RWPE1 (cell line): ENCODE results near the gene STYX.

Experiments used
- CTCF ChIA-PET: fragments of 350-600 bp; sonication (Branson Sonifier 250); formaldehyde crosslinking; extraction: SDS; loops from one replicate; lab custom pipeline; 2021; lab: Yijun Ruan, JAX
- POLR2A ChIA-PET: fragments of 400-600 bp; formaldehyde crosslinking; extraction: SDS; loops from one replicate; lab custom pipeline; 2020; ENCODE audit warnings: antibody characterized with exemption; ENCODE audit not compliant: low non-redundant PET; lab: Yijun Ruan, JAX
- DNase-seq: peaks from one replicate; pipeline ENCODE4 v3.0.0; 2012; ENCODE audit warnings: low spot score
- H3K27ac ChIP-seq: fragments of 450-650 bp; 2 replicates; pipeline ENCODE4 v1.5.1; 2017
- TF ChIP-seq, protein P1 (sequence below): fragments of 450-650 bp; conservative IDR thresholded peaks from 2 replicates; pipeline ENCODE4 v1.5.1; 2017; ENCODE audit warnings: low read depth, mild to moderate bottlenecking

Gene STYX

DNA sequence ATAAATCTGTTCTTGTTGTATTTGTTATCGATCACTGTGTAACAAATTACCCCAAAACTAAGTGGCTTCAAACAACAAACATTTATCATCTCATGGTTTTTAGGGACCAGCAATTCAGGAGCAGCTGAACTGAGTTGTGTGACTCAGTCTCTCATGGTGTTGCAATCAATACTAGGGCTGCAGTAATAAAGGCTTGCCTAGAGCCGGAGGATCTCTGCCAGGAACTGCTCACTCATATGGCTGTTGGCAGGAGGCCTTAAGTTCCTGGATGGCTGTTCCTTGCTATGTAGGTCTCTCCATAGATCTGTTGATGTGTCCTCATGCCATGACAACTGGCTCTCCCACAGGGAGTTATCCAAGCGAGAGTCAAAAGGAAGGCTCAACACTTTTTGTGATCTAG, 26.7 kb upstream of the STYX start:
- TF ChIP-seq, protein P1, sequence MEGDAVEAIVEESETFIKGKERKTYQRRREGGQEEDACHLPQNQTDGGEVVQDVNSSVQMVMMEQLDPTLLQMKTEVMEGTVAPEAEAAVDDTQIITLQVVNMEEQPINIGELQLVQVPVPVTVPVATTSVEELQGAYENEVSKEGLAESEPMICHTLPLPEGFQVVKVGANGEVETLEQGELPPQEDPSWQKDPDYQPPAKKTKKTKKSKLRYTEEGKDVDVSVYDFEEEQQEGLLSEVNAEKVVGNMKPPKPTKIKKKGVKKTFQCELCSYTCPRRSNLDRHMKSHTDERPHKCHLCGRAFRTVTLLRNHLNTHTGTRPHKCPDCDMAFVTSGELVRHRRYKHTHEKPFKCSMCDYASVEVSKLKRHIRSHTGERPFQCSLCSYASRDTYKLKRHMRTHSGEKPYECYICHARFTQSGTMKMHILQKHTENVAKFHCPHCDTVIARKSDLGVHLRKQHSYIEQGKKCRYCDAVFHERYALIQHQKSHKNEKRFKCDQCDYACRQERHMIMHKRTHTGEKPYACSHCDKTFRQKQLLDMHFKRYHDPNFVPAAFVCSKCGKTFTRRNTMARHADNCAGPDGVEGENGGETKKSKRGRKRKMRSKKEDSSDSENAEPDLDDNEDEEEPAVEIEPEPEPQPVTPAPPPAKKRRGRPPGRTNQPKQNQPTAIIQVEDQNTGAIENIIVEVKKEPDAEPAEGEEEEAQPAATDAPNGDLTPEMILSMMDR: no peak
- ChIA-PET POLR2A (interaction anchor here (0.6 kb wide), 1 partner anchor 12 kb away, joined by 5 read pairs; no protein-coding TSS in a partner anchor), CTCF (no interaction called here)
- DNase-seq: peak; percentile 80
- peak overlapping the region; percentile 66 for H3K27ac ChIP-seq

DNA sequence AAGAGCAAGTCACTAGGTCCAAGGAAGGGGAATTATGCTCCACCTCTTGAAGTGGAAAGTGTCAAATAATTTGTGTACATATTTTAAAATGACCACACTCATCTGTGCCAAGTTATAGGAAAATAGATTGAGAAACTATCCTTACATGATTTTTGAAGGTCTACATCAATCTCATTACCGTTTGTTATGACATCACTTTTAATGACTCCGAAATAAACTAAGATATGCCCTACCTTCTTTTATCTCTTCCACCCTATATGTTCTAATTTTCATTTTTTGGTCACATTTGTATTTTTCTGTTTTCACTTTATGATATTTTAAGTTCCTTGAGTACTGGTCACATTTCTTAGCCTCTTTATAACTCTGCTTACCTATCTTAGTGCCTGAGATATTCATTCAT, 26.3 kb upstream of the STYX start:
- CTCF ChIA-PET: no interaction called here

DNA sequence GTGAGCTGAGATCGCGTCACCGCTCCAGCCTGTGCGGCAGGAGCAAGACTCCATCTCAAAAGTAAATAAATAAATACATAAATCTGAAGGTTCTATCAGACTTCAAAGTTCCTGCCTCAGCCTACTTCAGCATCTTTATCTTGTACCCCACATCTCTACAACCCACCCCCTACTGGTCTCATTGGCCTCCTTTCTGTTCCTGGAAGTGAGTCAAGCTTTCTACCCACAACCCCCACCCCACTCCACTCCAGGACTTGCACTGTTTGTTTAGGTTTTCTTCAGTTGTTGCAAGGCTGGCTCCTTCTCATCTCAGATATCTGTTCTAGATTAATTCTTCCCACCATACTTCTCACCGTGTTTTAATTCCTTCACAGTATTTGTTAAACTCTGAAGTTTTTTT, 23.7 kb upstream of the STYX start:
- H3K27ac ChIP-seq: peak overlapping the region; percentile 40
- DNase-seq: no peak
- ChIA-PET POLR2A (no interaction called here), CTCF (no interaction called here)
- TF ChIP-seq, protein P1: no peak

More for the DNA sequence above, 26.3 kb upstream of the STYX start:
- DNase-seq: no peak
- H3K27ac ChIP-seq: peak overlapping the region; percentile 66
- TF ChIP-seq, protein P1: no peak
- POLR2A ChIA-PET: no interaction called here

DNA sequence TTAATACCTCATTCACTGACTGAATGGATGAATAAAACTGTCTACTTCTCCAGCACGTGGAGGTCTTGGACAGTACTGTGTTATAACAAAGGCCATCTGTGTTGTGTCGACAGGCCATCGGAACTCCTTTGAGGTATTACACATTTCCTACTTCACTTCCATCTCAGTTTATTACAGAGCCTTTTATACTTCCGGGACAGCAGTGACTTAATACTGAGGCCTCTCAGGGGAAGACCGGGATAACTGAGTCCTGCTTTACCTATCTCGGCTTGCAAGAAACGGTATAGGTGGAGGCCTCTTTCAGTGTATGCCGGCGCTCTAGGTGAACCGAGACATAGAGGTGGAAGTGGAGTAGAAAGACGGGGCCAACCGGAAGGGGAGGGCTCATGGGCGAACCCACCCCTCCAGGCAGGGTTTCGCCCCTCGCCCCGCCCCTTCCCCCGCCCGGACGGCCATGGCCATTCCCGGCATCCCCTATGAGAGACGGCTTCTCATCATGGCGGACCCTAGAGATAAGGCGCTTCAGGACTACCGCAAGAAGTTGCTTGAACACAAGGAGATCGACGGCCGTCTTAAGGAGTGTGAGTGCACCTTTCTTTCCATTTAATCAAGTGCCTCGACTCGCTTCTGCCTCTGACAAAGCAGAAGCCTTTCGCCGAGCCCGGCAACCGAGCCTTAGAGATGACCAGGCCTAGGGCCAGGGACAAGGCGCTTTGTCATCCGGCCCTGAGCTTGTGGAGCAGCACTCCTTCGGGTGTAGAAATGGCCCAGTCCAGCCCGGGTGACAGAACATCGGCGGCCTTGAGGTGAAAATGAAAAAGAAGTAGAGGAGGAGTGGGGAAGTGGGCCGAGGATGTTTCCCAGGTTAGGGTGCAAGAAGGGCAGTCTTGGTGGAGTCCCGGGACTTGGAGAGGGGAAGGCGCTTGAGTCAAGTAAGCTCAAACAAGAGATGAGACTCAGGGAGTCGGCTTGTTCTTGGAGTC, 23.0 kb upstream of the STYX start, which contains the start of gene PSMC6:
Gene PSMC6 (plus strand): TSS at position 477 of the 983 bp plus-strand sequence. CDS start 20 bp downstream, at position 497.
- ChIA-PET CTCF (no interaction called here), POLR2A (interaction anchor here (0.6 to 0.9 kb wide), 2 partner anchors 12 to 467 kb away, joined by 3 read pairs; partner anchors contain the start of gene ERO1A)
- H3K27ac ChIP-seq: peak within 1 kb of the TSS; percentile 78

DNA sequence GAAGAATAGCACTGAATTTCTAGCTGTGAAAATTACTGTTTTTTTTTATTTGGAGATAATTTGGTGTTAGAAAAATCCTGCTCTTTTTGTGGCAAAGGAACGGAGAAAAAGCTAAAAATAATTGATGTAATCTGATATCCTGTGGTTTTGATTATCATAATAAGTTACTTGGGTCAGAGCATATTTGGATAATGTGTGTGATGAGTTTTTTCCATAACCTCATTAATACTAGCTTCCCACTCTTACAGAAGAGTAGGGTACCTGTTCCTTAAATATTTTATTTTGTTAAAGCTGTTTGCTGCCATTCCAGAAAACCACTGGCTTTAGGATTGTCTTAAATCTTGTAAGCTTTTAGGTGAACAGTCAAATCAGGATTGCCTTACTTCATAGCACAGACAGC, 18.3 kb upstream of the STYX start:
- TF ChIP-seq, protein P1: no peak
- ChIA-PET CTCF (no interaction called here), POLR2A (no interaction called here)
- DNase-seq: no peak
- no peak overlapping the region for H3K27ac ChIP-seq

More for the DNA sequence above, 23.0 kb upstream of the STYX start, which contains the start of gene PSMC6:
- TF ChIP-seq, protein P1: no peak
- DNase-seq: peak; percentile 91

DNA sequence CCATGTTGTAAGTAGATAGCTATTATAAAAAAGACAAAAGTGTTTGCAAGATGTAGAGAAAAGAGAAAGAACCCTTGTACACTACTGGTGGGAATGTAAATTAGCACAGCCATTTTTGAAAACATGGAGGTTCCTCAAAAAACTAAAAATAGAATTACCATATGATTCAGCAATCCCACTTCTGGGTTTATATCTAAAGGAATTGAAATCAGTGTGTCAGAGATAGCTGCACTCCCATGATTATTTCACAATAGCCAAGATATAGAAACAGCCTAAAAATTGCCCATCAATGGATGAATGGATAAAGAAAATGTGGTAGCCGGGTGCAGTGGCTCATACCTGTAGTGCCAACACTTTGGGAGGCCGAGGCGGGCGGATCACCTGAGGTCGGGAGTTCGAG, 13.8 kb upstream of the STYX start:
- ChIA-PET CTCF (no interaction called here), POLR2A (no interaction called here)
- no peak overlapping the region for H3K27ac ChIP-seq
- TF ChIP-seq, protein P1: no peak
- DNase-seq: no peak
